ENCODE measurements around the gene ABRAXAS1.
"Not testable (repeated sequence)": the region's sequence is repeated elsewhere in the genome, so short reads cannot be mapped to it uniquely, and the experiment has no call there.

ABRAXAS1 gene

GRCh38 chr4:83498187-83498586, 13.3 kb upstream of the ABRAXAS1 start:
- Histone ChIP-seq H3K4me1 (ENCODE audit: control insufficient read depth, insufficient read depth, low read length, poor library complexity, severe bottlenecking) (no peaks in the 10 kb centered on the region), H3K36me3 (ENCODE audit: control insufficient read depth, insufficient read depth, low read length) (no peaks in the 10 kb centered on the region), H3K9me3 (ENCODE audit: control insufficient read depth, low read length) (no peaks in the 10 kb centered on the region), H3K4me3 (ENCODE audit: extremely low read depth, insufficient read depth, low read length, poor library complexity, severe bottlenecking) (no peak overlapping the region), H3K27ac (ENCODE audit: low read depth, low read length, severe bottlenecking) (no peak overlapping the region)
- no CpG with 5 or more reads among the region's 1 CpG for WGBS, 2 experiments (ENCODE audit: insufficient coverage in 2 of 2)

GRCh38 chr4:83496085-83496917, 11.4 kb upstream of the ABRAXAS1 start:
- H3K36me3 ChIP-seq (ENCODE audit: control insufficient read depth, insufficient read depth, low read length); H3K4me1 ChIP-seq (ENCODE audit: control insufficient read depth, insufficient read depth, low read length, poor library complexity, severe bottlenecking); H3K4me3 ChIP-seq (ENCODE audit: extremely low read depth, insufficient read depth, low read length, poor library complexity, severe bottlenecking); H3K9me3 ChIP-seq (ENCODE audit: control insufficient read depth, low read length); H3K27ac ChIP-seq (ENCODE audit: low read depth, low read length, severe bottlenecking): not testable (repeated sequence)
- WGBS, 2 experiments (ENCODE audit: insufficient coverage in 2 of 2): 91 to 94% methylated on average over 6 of the region's 8 CpGs

GRCh38 chr4:83490876-83491450, 6.1 kb upstream of the ABRAXAS1 start:
- H3K9me3 ChIP-seq (ENCODE audit: control insufficient read depth, low read length): no peaks in the 10 kb centered on the region
- H3K27ac ChIP-seq (ENCODE audit: low read depth, low read length, severe bottlenecking): no peak overlapping the region
- no peak overlapping the region for H3K4me3 ChIP-seq (ENCODE audit: extremely low read depth, insufficient read depth, low read length, poor library complexity, severe bottlenecking)
- no peaks in the 10 kb centered on the region for H3K4me1 ChIP-seq (ENCODE audit: control insufficient read depth, insufficient read depth, low read length, poor library complexity, severe bottlenecking)
- H3K36me3 ChIP-seq (ENCODE audit: control insufficient read depth, insufficient read depth, low read length): no peaks in the 10 kb centered on the region
- no CpG with 5 or more reads among the region's 1 CpG for WGBS, 2 experiments (ENCODE audit: insufficient coverage in 2 of 2)

- Histone ChIP-seq H3K36me3 (ENCODE audit: control insufficient read depth, insufficient read depth, low read length) (no peaks in the 10 kb centered on the region), H3K27ac (ENCODE audit: low read depth, low read length, severe bottlenecking) (no peak overlapping the region), H3K9me3 (ENCODE audit: control insufficient read depth, low read length) (no peaks in the 10 kb centered on the region), H3K4me3 (ENCODE audit: extremely low read depth, insufficient read depth, low read length, poor library complexity, severe bottlenecking) (no peak overlapping the region), H3K4me1 (ENCODE audit: control insufficient read depth, insufficient read depth, low read length, poor library complexity, severe bottlenecking) (peaks cover 4% of the 10 kb centered on the region)
- WGBS, 2 experiments (ENCODE audit: insufficient coverage in 2 of 2): no CpG with 5 or more reads among the region's 1 CpG
Observed at GRCh38 chr4:83489711-83490326, 4.9 kb upstream of the ABRAXAS1 start.

- no peak overlapping the region for H3K27ac ChIP-seq (ENCODE audit: low read depth, low read length, severe bottlenecking)
- H3K36me3 ChIP-seq (ENCODE audit: control insufficient read depth, insufficient read depth, low read length): no peaks in the 10 kb centered on the region
- 88 to 94% methylated on average over 3 of the region's 3 CpGs for WGBS, 2 experiments (ENCODE audit: insufficient coverage in 2 of 2)
- no peak overlapping the region for H3K4me3 ChIP-seq (ENCODE audit: extremely low read depth, insufficient read depth, low read length, poor library complexity, severe bottlenecking)
- peaks cover 4% of the 10 kb centered on the region for H3K4me1 ChIP-seq (ENCODE audit: control insufficient read depth, insufficient read depth, low read length, poor library complexity, severe bottlenecking)
- H3K9me3 ChIP-seq (ENCODE audit: control insufficient read depth, low read length): no peaks in the 10 kb centered on the region
Observed at GRCh38 chr4:83486457-83487129, 1.7 kb upstream of the ABRAXAS1 start.

GRCh38 chr4:83473966-83474365, 10.9 kb downstream of the ABRAXAS1 start:
- WGBS, 2 experiments (ENCODE audit: insufficient coverage in 2 of 2): 75% methylated on average over 1 of the region's 2 CpGs; no CpG with 5 or more reads in 1 of the 2 experiments
- Histone ChIP-seq H3K36me3 (ENCODE audit: control insufficient read depth, insufficient read depth, low read length) (peaks cover 54% of the 10 kb centered on the region), H3K4me1 (ENCODE audit: control insufficient read depth, insufficient read depth, low read length, poor library complexity, severe bottlenecking) (no peaks in the 10 kb centered on the region), H3K4me3 (ENCODE audit: extremely low read depth, insufficient read depth, low read length, poor library complexity, severe bottlenecking) (no peak overlapping the region), H3K9me3 (ENCODE audit: control insufficient read depth, low read length) (no peaks in the 10 kb centered on the region), H3K27ac (ENCODE audit: low read depth, low read length, severe bottlenecking) (no peak overlapping the region)

- Histone ChIP-seq H3K4me3 (ENCODE audit: extremely low read depth, insufficient read depth, low read length, poor library complexity, severe bottlenecking) (no peak overlapping the region), H3K4me1 (ENCODE audit: control insufficient read depth, insufficient read depth, low read length, poor library complexity, severe bottlenecking) (no peaks in the 10 kb centered on the region), H3K9me3 (ENCODE audit: control insufficient read depth, low read length) (no peaks in the 10 kb centered on the region), H3K27ac (ENCODE audit: low read depth, low read length, severe bottlenecking) (no peak overlapping the region), H3K36me3 (ENCODE audit: control insufficient read depth, insufficient read depth, low read length) (peaks cover 54% of the 10 kb centered on the region)
- WGBS, 2 experiments (ENCODE audit: insufficient coverage in 2 of 2): 40 to 90% methylated on average over 1 to 2 of the region's 4 CpGs
Observed at GRCh38 chr4:83473423-83473822, 11.5 kb downstream of the ABRAXAS1 start.

GRCh38 chr4:83456184-83456501, 28.8 kb downstream of the ABRAXAS1 start:
- H3K36me3 ChIP-seq (ENCODE audit: control insufficient read depth, insufficient read depth, low read length): peaks cover 46% of the 10 kb centered on the region
- WGBS, 2 experiments (ENCODE audit: insufficient coverage in 2 of 2): no CpG with 5 or more reads among the region's 7 CpGs
- peak overlapping the region; percentile 91 for H3K4me3 ChIP-seq (ENCODE audit: extremely low read depth, insufficient read depth, low read length, poor library complexity, severe bottlenecking)
- no peaks in the 10 kb centered on the region for H3K4me1 ChIP-seq (ENCODE audit: control insufficient read depth, insufficient read depth, low read length, poor library complexity, severe bottlenecking)
- peak overlapping the region; percentile 97 for H3K27ac ChIP-seq (ENCODE audit: low read depth, low read length, severe bottlenecking)
- H3K9me3 ChIP-seq (ENCODE audit: control insufficient read depth, low read length): no peaks in the 10 kb centered on the region

GRCh38 chr4:83455281-83456183, 29.4 kb downstream of the ABRAXAS1 start, which contains the start of the genes HELQ and MRPS18C:
HELQ (minus strand) TSS chr4:83455823; CDS start chr4:83455693, 130 bp downstream.
MRPS18C (plus strand) TSS chr4:83456058; CDS start chr4:83456078, 20 bp downstream.
- H3K9me3 ChIP-seq (ENCODE audit: control insufficient read depth, low read length): no peaks in the 10 kb centered on the region
- no peaks in the 10 kb centered on the region for H3K4me1 ChIP-seq (ENCODE audit: control insufficient read depth, insufficient read depth, low read length, poor library complexity, severe bottlenecking)
- H3K4me3 ChIP-seq (ENCODE audit: extremely low read depth, insufficient read depth, low read length, poor library complexity, severe bottlenecking): peak within 1 kb of the TSS; percentile 91
- H3K27ac ChIP-seq (ENCODE audit: low read depth, low read length, severe bottlenecking): peak within 1 kb of the TSS; percentile 97
- peaks cover 44% of the 10 kb centered on the region for H3K36me3 ChIP-seq (ENCODE audit: control insufficient read depth, insufficient read depth, low read length)
- 0 to 1% methylated on average over 45 to 52 of the region's 58 CpGs for WGBS, 2 experiments (ENCODE audit: insufficient coverage in 2 of 2)

- H3K36me3 ChIP-seq (ENCODE audit: control insufficient read depth, insufficient read depth, low read length): peaks cover 38% of the 10 kb centered on the region
- no peaks in the 10 kb centered on the region for H3K4me1 ChIP-seq (ENCODE audit: control insufficient read depth, insufficient read depth, low read length, poor library complexity, severe bottlenecking)
- H3K4me3 ChIP-seq (ENCODE audit: extremely low read depth, insufficient read depth, low read length, poor library complexity, severe bottlenecking): peak overlapping the region; percentile 91
- peak overlapping the region; percentile 97 for H3K27ac ChIP-seq (ENCODE audit: low read depth, low read length, severe bottlenecking)
- no peaks in the 10 kb centered on the region for H3K9me3 ChIP-seq (ENCODE audit: control insufficient read depth, low read length)
- 83 to 84% methylated on average over 5 of the region's 6 CpGs for WGBS, 2 experiments (ENCODE audit: insufficient coverage in 2 of 2)
Observed at GRCh38 chr4:83454686-83455085, 30.2 kb downstream of the ABRAXAS1 start.
